LNCaP clone FGC (cell line): Measurements from ENCODE around the gene WEE2.
"Not testable (repeated sequence)": the region's sequence is repeated elsewhere in the genome, so short reads cannot be mapped to it uniquely, and the experiment has no call there.

Experiments used
- DNase-seq: peaks from one replicate; pipeline ENCODE4 v3.0.0-alpha.2; 2011; ENCODE audit warnings: low read depth
- H3K4me3 ChIP-seq: 2 replicates; pipeline ENCODE4 v1.5.1; 2011; ENCODE audit warnings: mild to moderate bottlenecking, low read depth, low read length, control low read depth
- CTCF ChIP-seq: IDR thresholded peaks from 2 replicates; pipeline ENCODE4 v1.5.1; 2012; ENCODE audit warnings: mild to moderate bottlenecking; ENCODE audit not compliant: control insufficient read depth, insufficient read depth; ENCODE audit errors: extremely low read depth

Gene WEE2

GRCh38 chr7:141739250-141739649 is 31.1 kb downstream of the WEE2 start:
- DNase-seq, result no peak
- peak overlapping the region; percentile 88 for H3K4me3 ChIP-seq
- TF ChIP-seq CTCF, result no peak

- no peak overlapping the region for H3K4me3 ChIP-seq
- TF ChIP-seq CTCF, result no peak
- no peak for DNase-seq
These were observed 34.1 kb downstream of the WEE2 start for GRCh38 chr7:141742229-141742628.

- no peak for DNase-seq
- no peak for TF ChIP-seq CTCF
- no peak overlapping the region for H3K4me3 ChIP-seq
These were observed 36.0 kb downstream of the WEE2 start for GRCh38 chr7:141744131-141744530.

GRCh38 chr7:141748396-141748795 is 40.2 kb downstream of the WEE2 start:
- no peak for TF ChIP-seq CTCF
- DNase-seq, result no peak
- no peak overlapping the region for H3K4me3 ChIP-seq

GRCh38 chr7:141751904-141752303 is 43.8 kb downstream of the WEE2 start:
- DNase-seq, H3K4me3 ChIP-seq: not testable (repeated sequence)

GRCh38 chr7:141752634-141753033 is 44.5 kb downstream of the WEE2 start:
- TF ChIP-seq CTCF, result peak; percentile 25; the same call in 1 of the 2 replicates
- DNase-seq, result no peak
- no peak overlapping the region for H3K4me3 ChIP-seq

GRCh38 chr7:141754939-141755338 is 46.8 kb downstream of the WEE2 start:
- no peak overlapping the region for H3K4me3 ChIP-seq
- peak; percentile 65 for TF ChIP-seq CTCF
- no peak for DNase-seq
